CD4-positive, alpha-beta T cell (primary cell): ENCODE data around the gene C21orf58. TPM values are rescaled to one million over a fixed set of nuclear protein-coding genes. Genes with fewer than 3 reads are reported as not detected.

Experiments used
- ATAC-seq: fragments of 200-7000 bp; cut with Tn5 transposase; one replicate; pipeline ENCODE4 v1.10.0; 2022; ENCODE audit warnings: mild to moderate bottlenecking; ENCODE audit not compliant: poor library complexity
- CTCF ChIA-PET: fragments of 350-600 bp; sonication (Branson Sonifier 250); formaldehyde crosslinking; loops from one replicate; lab custom pipeline; 2021; ENCODE audit warnings: antibody characterized with exemption, inconsistent platforms; lab: Charles Lee
- POLR2A ChIA-PET: fragments of 350-600 bp; sonication (Branson Sonifier 250); formaldehyde crosslinking; loops from one replicate; lab custom pipeline; 2021; ENCODE audit warnings: antibody characterized with exemption, inconsistent platforms; lab: Charles Lee
- DNase-seq, 14 experiments: peaks; one replicate each; pipeline ENCODE4 v3.0.0-alpha.2; 2013 to 2020; ENCODE audit warnings: mixed read lengths in 2 of 14
- H3K27ac ChIP-seq, 2 donors: one replicate each; pipeline versions ENCODE4 v1.5.1 to v1.7.0; 2013; ENCODE audit warnings: low read length in 2 of 2, low read depth in 1 of 2, mild to moderate bottlenecking in 1 of 2
- H3K27me3 ChIP-seq, 2 experiments: 1 replicate in 1 of 2; 2 replicates in 1 of 2; pipeline versions ENCODE4 v1.6.1 to v1.7.0; 2013; ENCODE audit warnings: low read length in 2 of 2, control low read depth in 1 of 2, mild to moderate bottlenecking in 1 of 2, moderate library complexity in 1 of 2; ENCODE audit not compliant: insufficient read depth in 2 of 2, control insufficient read depth in 1 of 2
- H3K36me3 ChIP-seq: one replicate; pipeline ENCODE4 v1.6.1; 2013; ENCODE audit warnings: low read length, control low read depth; ENCODE audit not compliant: insufficient read depth
- H3K4me1 ChIP-seq: one replicate; pipeline ENCODE4 v1.6.1; 2013; ENCODE audit warnings: low read length, control low read depth; ENCODE audit not compliant: insufficient read depth
- H3K4me3 ChIP-seq: one replicate; pipeline ENCODE4 v1.5.1; 2013; ENCODE audit warnings: mild to moderate bottlenecking, low read length, moderate library complexity
- H3K9me3 ChIP-seq, 2 experiments: 1 replicate in 1 of 2; 2 replicates in 1 of 2; pipeline versions ENCODE4 v1.6.1 to v1.7.0; 2013; ENCODE audit warnings: low read length in 2 of 2, mild to moderate bottlenecking in 2 of 2, control low read depth in 1 of 2, moderate library complexity in 1 of 2; ENCODE audit not compliant: control insufficient read depth in 1 of 2, insufficient read depth in 1 of 2
- H3K27ac Mint-ChIP-seq: one replicate; pipeline ENCODE4 v1.8.0; 2020; ENCODE audit warnings: mixed read lengths
- H3K27me3 Mint-ChIP-seq: one replicate; pipeline ENCODE4 v1.8.0; 2021; ENCODE audit warnings: mixed read lengths
- H3K36me3 Mint-ChIP-seq: one replicate; pipeline ENCODE4 v1.8.0; 2021; ENCODE audit warnings: low read depth, mixed read lengths
- H3K4me1 Mint-ChIP-seq: one replicate; pipeline ENCODE4 v1.8.0; 2021; ENCODE audit warnings: low read depth, mixed read lengths
- H3K4me3 Mint-ChIP-seq: one replicate; pipeline ENCODE4 v1.8.0; 2020; ENCODE audit warnings: mild to moderate bottlenecking, mixed read lengths
- H3K9me3 Mint-ChIP-seq: one replicate; pipeline ENCODE4 v1.8.0; 2020; ENCODE audit warnings: mixed read lengths
- intact Hi-C, 2 experiments: fragments of 100-400 bp; cut with DNase I in 1 of 2; cut with micrococcal nuclease in 1 of 2; formaldehyde crosslinking; loops; one replicate each; pipeline versions ENCODE4 v1.15.1 to v1.9.0; 2023 to 2025; cut with DNase I, micrococcal nuclease
- total RNA-seq, 174 experiments: library from RNA in 2 of 174; stranded (reverse) in 2 of 174; gene quantifications; one replicate each; pipeline ENCODE4 v1.2.3 and lab custom pipeline; 2021 to 2026
- TF ChIP-seq, protein P1 (sequence below): fragments of 200-600 bp; IDR thresholded peaks from one replicate; pipeline ENCODE4 v1.8.0; 2022; ENCODE audit warnings: antibody characterized with exemption, mild to moderate bottlenecking

Gene C21orf58
- total RNA-seq, 2 experiments from 2014 or later: 2.0 to 2.8 TPM

- intact Hi-C loops: no loop called here
- Mint-ChIP-seq H3K4me1 (no peaks in the 10 kb centered on the region), H3K9me3 (no peaks in the 10 kb centered on the region), H3K36me3 (peaks cover 77% of the 10 kb centered on the region), H3K27me3 (no peaks in the 10 kb centered on the region), H3K27ac (no peak overlapping the region), H3K4me3 (no peak overlapping the region)
- TF ChIP-seq, protein P1, sequence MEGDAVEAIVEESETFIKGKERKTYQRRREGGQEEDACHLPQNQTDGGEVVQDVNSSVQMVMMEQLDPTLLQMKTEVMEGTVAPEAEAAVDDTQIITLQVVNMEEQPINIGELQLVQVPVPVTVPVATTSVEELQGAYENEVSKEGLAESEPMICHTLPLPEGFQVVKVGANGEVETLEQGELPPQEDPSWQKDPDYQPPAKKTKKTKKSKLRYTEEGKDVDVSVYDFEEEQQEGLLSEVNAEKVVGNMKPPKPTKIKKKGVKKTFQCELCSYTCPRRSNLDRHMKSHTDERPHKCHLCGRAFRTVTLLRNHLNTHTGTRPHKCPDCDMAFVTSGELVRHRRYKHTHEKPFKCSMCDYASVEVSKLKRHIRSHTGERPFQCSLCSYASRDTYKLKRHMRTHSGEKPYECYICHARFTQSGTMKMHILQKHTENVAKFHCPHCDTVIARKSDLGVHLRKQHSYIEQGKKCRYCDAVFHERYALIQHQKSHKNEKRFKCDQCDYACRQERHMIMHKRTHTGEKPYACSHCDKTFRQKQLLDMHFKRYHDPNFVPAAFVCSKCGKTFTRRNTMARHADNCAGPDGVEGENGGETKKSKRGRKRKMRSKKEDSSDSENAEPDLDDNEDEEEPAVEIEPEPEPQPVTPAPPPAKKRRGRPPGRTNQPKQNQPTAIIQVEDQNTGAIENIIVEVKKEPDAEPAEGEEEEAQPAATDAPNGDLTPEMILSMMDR: no peak
- CTCF ChIA-PET: no interaction called here
- DNase-seq (no peak), ATAC-seq (no peak)
- POLR2A ChIA-PET: no interaction called here
- peaks cover 51% of the 10 kb centered on the region for H3K36me3 ChIP-seq
- no peak overlapping the region for H3K4me3 ChIP-seq
- no peaks in the 10 kb centered on the region for H3K27me3 ChIP-seq
- H3K4me1 ChIP-seq: no peaks in the 10 kb centered on the region
- no peak overlapping the region for H3K27ac ChIP-seq
- H3K9me3 ChIP-seq: no peaks in the 10 kb centered on the region
Observed at GRCh38 chr21:46334351-46335140, 10.9 kb upstream of the C21orf58 start.

- ChIA-PET CTCF (no interaction called here), POLR2A (no interaction called here)
- Mint-ChIP-seq H3K9me3 (no peaks in the 10 kb centered on the region), H3K4me3 (no peak overlapping the region), H3K36me3 (peaks cover 65% of the 10 kb centered on the region), H3K27ac (no peak overlapping the region), H3K27me3 (no peaks in the 10 kb centered on the region), H3K4me1 (peaks cover 10% of the 10 kb centered on the region)
- Histone ChIP-seq H3K4me1 (peaks cover 8% of the 10 kb centered on the region), H3K4me3 (no peak overlapping the region), H3K36me3 (peaks cover 35% of the 10 kb centered on the region), H3K9me3 (no peaks in the 10 kb centered on the region), H3K27ac (no peak overlapping the region), H3K27me3 (no peaks in the 10 kb centered on the region)
- ATAC-seq: no peak
- TF ChIP-seq, protein P1: no peak
- DNase-seq: no peak
- intact Hi-C loops: loop anchor here in 1 of 2 experiments (5.0 to 10.0 kb wide), 2 partner anchors 142 to 1045 kb away; partner anchors contain the start of gene POFUT2
Observed at GRCh38 chr21:46329796-46330195, 6.1 kb upstream of the C21orf58 start.

DNA sequence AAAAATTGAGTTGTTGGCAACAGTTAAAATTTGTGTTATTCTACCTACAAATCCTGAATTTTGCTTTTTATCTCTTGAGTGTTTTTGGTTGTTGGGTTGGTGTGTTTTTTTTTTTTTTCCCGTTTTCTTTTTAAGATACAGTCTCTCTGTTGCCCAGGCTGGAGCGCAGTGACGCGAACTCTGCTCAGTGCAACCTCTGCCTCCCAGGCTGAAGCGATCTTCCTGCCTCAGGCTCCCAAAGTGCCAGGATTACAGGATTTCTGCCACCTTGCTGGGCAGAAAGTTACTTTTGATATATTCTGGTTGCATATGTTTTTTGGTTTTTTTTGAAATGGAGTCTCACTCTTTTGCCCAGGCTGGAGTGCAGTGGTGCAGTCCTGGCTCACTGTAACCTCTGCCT lies 4.5 kb upstream of the C21orf58 start:
- ATAC-seq (no peak), DNase-seq (no peak)
- H3K27me3 ChIP-seq: no peaks in the 10 kb centered on the region
- peaks cover 28% of the 10 kb centered on the region for H3K36me3 ChIP-seq
- no peak overlapping the region for H3K27ac ChIP-seq
- intact Hi-C loops: loop anchor here in 1 of 2 experiments (5.0 to 10.0 kb wide), 2 partner anchors 141 to 1043 kb away; partner anchors contain the start of gene POFUT2
- Mint-ChIP-seq H3K27me3 (no peaks in the 10 kb centered on the region), H3K4me3 (peak overlapping the region; percentile 38), H3K9me3 (no peaks in the 10 kb centered on the region), H3K36me3 (peaks cover 69% of the 10 kb centered on the region), H3K27ac (no peak overlapping the region), H3K4me1 (peaks cover 16% of the 10 kb centered on the region)
- peaks cover 11% of the 10 kb centered on the region for H3K4me1 ChIP-seq
- no peaks in the 10 kb centered on the region for H3K9me3 ChIP-seq
- no peak overlapping the region for H3K4me3 ChIP-seq
- ChIA-PET POLR2A (no interaction called here), CTCF (no interaction called here)
- TF ChIP-seq, protein P1: no peak
